A549 (cell line): Measurements from ENCODE around the gene FNBP1L.

ENCODE experiments used
- CHD2 ChIP-seq: fragments of 150-350 bp; IDR thresholded peaks from 2 replicates; pipeline ENCODE4 v1.6.1; 2014; ENCODE audit warnings: low read length; ENCODE audit not compliant: partially characterized antibody
- CTCF ChIP-seq: fragments of >200 bp; sonication (Bioruptor Twin); formaldehyde crosslinking; IDR thresholded peaks from 3 replicates; pipeline ENCODE4 v1.5.1; 2016
- ZNF302 ChIP-seq: fragments of 250-450 bp; sonication (Bioruptor Pico); IDR thresholded peaks from 2 replicates; pipeline ENCODE4 v1.9.0; 2021; ENCODE audit warnings: inconsistent platforms, mild to moderate bottlenecking, moderate library complexity

DNA sequence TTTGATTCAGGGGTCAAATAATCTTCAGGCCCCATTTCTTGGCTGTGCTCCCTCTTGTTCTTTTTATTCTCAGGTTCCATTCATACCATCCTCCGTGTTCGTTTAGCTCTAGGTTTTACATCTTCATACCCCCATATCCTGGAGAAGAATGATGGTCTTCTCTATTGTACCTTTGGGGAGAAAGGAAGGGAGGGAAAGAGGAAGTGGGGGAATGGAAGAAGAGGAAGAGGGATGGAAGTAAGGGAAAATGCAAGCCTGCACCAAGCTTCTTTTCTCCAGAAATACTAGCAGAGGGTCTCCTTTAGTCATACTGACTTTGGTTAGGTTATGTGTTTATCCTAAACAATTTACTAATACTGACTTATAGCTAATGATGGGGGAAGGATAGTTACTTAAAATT is 52.4 kb downstream of the FNBP1L start:
- no peak for TF ChIP-seq CHD2
- TF ChIP-seq ZNF302 (CRISPR knock-in tag): no peak
- no peak for TF ChIP-seq CTCF
